ENCODE data around the gene KDM6A. TPM values are rescaled to one million over a fixed set of nuclear protein-coding genes. Genes with fewer than 3 reads are reported as not detected.
A peak's percentile ranks its signal among the peaks of the same experiment; 100 is the strongest.
"Not testable (repeated sequence)": the region's sequence is repeated elsewhere in the genome, so short reads cannot be mapped to it uniquely, and the experiment has no call there.

The KDM6A gene
- 6.6 and 14.4 TPM in 2 replicates for total RNA-seq (2014; rRNA removed; shearing (Covaris generic))
- 9.7 and 11.7 TPM in 2 replicates for polyA plus RNA-seq (2015; cell fraction: cytosol; rRNA removed)
- polyA plus RNA-seq (2015; cell fraction: nucleus; rRNA removed), result 23.3 and 27.1 TPM in 2 replicates

GRCh38 chrX:44872821-44873414 lies at the start of gene KDM6A:
TSS of gene KDM6A (plus strand) at chrX:44873188. CDS start at chrX:44873552, 364 bp downstream.
- DNase-seq (ENCODE audit: low read depth), result peak; percentile 95

DNA sequence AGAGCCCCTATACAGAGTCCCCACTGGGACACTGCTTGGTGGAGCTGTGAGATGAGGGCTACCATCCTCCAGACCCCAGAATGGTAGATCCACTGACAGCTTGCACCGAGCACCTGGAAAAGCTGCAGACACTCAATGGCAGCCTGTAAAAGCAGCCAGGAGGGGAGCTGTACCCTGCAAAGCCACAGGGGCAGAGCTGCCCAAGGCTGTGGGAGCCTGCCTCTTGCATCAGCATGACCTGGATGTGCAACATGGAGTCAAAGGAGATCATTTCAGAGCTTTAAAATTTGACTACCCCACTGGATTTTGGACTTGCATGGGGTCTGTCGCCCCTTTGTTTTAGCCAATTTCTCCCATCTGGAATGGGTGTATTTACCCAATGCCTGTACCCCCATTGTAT lies 49.8 kb upstream of the KDM6A start:
- DNase-seq (ENCODE audit: low read depth), result not testable (repeated sequence)

GRCh38 chrX:44828008-44828605 lies 44.9 kb upstream of the KDM6A start:
- DNase-seq (ENCODE audit: low read depth), result peak; percentile 80

GRCh38 chrX:44829832-44830231 lies 43.2 kb upstream of the KDM6A start:
- no peak for DNase-seq (ENCODE audit: low read depth)

DNA sequence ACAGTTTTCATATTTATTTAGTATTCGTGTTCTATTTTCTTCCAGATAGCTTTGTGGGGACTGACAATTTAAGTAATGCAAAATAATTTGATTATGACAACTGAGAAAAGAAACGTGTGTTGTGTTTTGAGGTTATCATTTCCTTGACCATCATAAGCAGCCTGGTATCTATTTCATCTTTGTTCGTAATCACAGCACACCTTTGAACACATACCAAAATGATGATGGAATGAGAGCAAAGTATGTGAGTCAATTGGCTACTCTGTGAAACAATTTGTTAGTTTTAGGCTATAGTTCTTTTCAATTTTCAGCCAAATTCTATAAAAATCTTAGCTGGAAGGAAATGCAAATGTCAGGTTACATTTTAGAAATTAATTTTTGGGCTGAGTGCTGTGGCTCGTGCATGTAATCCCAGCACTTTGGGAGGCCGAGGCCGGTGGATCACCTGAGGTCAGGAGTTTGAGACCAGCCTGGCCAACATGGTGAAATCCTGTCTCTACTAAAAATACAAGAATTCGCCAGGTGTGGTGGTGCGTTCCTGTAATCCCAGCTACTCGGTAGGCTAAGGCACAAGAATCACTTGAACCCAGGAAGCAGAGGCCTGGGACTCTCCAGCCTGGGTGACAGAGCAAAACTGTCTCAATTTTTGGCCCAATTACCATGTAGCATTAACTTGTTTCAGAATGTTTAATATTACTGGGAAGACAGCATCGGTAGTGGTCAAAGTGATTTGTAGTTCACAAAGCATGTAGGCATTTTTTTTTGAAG lies 30.3 kb upstream of the KDM6A start:
- DNase-seq (ENCODE audit: low read depth), result no peak

- no peak for DNase-seq (ENCODE audit: low read depth)
Measured at GRCh38 chrX:44843318-44843702, 29.7 kb upstream of the KDM6A start.

DNA sequence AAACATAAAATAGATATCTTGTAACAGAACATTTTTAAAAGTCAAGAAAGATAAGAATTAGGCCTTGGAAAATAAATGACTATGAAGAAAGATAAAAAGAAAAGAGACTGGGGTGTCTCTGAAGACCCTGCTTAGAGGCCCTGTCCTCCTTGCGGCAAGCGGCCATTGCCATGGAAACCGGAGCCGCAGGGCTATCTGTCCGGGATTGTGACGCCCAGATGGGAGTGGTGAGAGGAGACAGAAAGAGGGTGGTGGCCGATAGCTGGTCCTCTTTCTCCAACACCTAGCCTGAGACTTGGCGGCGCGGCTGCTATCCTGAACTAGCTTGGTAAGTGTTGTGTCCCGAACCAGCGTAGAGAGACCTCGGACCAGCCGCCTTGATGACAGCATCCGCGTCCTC lies 29.2 kb upstream of the KDM6A start, which contains the start of gene DUSP21:
Gene DUSP21 (plus strand): TSS at position 269 of the 400 bp plus-strand sequence. CDS start 112 bp downstream, at position 381.
- DNase-seq (ENCODE audit: low read depth), result no peak

GRCh38 chrX:44844204-44844603 lies 28.8 kb upstream of the KDM6A start:
- DNase-seq (ENCODE audit: low read depth), result no peak

DNA sequence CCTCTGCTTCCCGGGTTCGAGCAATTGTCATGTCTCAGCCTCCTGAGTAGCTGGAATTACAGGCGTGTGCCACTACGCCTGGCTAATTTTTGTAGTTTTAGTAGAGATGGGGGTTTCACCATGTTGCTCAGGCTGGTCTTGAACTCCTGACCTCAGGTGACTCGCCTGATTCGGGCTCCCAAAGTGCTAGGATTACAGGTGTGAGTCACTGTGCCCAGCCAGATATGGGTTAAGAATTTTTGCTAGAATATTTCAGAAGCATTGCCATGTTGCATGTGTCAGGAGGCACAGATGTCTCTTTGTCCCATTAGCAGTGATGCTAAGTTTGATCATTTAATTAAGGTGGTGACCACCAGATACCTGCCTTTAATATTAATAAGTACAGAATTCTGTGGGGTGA lies 22.1 kb upstream of the KDM6A start:
- DNase-seq (ENCODE audit: low read depth), result peak; percentile 24

DNA sequence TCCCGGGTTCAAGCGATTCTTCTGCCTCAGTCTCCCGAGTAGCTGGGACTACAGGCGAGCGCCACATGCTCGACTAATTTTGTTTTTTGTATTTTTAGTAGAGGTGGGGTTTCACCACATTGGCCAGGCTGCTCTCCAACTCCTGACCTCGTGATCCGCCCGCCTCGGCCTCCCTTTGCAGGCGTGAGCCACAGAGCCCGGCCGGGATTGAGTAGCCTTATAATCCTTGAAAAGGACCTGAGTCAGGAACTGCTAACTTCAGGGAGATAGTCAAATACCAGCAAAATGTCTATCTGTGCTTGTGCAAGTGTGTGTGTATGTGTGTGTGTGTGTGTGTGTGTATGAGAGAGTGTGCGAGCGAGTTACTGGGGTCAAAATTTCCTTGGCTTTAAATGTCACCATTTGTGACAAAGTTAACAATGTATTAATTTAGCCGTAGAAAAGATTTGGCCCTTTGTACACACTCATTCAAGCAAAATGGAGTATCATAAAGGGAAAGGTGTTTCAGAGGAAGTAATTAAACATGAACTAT lies 1.8 kb upstream of the KDM6A start:
- no peak for DNase-seq (ENCODE audit: low read depth)

DNA sequence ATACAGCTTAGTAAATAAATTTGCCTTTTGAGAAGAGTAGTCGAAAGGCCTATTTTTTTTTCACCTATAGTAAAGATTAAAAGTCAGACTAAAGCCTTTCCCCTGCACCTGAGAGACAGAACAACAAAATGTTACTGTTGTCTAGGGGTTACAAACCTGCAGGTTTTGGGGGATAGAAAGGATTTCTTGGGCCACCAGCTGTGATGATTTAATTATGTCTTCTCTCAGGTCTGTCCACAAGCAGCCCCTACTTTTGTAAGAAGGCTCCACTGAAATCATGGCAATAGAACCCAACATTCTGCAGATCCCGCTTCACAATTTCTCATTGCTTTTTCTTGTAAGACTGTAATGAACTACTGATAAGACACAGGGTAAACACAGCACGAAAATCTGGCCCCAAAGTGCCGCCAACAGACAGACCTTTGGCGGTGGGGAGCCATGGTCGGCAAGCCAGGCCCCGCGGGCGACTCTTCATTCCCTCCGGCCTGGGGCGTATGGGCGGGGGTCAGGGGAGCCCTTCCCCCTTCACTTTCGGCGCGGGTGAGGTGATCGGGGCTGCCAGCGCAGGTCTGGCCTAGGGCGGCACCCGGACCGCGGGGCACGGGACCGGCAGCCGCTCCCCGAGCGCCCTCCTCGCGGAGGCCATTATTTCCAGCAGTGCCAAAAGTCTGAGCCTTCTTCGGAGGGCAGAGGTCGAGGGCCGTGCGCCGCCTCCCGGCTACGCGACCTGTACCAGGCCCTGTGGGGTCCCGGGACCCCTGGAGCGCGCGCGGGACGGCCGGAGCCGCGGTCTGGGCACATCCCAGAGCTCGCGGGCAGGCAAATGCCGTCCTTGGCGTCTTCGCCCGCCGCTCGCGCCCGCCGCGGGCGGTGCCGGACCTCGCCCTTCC lies 812 bp upstream of the KDM6A start:
- peak; percentile 18 for DNase-seq (ENCODE audit: low read depth)

GRCh38 chrX:44873415-44874276 lies 658 bp downstream of the KDM6A start:
- peak; percentile 17 for DNase-seq (ENCODE audit: low read depth)

GRCh38 chrX:44874420-44875184 lies 1.6 kb downstream of the KDM6A start:
- DNase-seq (ENCODE audit: low read depth), result peak; percentile 3

DNA sequence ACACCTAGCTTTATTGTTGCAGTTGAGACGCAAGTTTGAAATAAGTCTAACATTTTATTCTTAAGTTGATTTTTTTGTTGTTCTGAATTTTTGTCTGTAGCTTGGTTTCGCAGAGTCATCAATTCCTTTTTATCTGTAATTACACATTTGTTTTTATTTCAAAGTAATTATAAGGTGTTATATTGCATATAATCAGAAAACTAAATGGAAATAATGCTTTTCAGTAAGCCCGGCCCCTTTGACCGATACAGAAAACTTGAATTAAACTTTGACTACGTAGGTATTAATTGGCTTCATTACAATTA lies 2.1 kb downstream of the KDM6A start:
- no peak for DNase-seq (ENCODE audit: low read depth)

DNA sequence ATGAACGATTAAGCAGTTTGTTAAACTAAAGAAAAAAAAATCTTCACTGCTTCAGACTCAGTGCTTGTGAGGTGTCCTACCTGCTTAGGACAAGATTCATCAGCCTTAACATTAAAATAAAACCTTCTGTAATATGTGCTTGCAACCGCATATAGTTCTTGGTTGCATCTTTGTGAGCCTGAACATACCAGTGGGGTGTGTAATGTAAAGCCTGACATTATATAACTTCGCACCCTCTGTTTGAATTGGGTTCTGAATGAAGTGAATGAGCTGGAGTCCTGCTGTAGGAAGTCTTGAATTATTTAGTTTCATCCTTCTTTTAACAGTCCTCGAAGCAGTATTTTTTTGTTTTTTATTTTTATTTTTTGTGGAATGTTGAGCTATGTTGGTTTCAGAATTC lies 3.1 kb downstream of the KDM6A start:
- peak; percentile 6 for DNase-seq (ENCODE audit: low read depth)

DNA sequence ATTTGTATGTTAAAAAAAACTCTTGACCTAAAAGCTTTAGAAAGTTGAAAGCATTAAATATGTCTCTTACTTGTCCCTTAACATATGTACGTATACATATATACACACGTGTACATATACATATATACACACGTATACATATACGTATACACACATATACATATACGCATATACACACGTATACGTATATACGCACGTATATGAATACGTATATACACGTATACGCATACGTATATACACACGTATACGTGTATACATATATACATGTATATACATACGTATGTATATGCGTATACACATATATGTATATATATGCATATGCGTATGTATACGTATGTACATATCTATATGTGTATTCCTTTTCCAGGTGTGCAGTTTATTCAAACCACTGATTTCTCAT lies 3.8 kb downstream of the KDM6A start:
- no peak for DNase-seq (ENCODE audit: low read depth)

DNA sequence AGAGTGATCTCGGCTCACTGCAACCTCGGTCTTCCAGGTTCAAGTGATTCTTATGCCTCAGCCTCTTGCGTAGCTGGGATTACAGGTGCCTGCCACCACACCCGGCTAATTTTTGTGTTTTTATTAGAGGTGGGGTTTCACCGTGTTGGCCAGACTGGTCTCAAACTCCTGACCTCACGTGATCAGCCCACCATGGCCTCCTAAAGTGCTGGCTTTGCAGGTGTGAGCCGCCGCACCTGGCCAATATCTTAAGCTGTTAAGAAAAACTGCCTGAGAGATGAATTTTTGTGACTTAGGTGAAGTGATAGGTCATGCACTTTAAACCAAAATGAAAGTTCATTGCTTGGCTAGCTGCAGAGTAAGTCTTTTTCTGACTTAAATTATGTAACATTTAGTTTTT lies 5.8 kb downstream of the KDM6A start:
- DNase-seq (ENCODE audit: low read depth), result no peak

DNA sequence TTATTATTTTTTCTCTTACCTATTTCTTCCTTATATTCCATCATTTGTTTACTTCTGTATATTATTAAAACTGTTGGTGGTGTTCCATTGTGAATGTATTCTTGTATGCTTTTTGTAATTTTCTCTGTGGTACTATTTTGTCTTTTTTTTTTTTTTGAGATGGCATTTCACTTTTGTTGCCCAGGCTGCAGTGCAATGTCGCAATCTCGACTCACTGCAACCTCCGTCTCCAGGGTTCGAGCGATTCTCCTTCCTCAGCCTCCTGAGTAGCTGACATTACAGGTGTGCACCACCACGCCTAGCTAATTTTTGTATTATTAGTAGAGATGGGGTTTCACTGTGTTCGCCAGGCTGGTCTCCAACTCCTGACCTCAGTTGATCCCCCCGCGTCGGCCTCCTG lies 8.6 kb downstream of the KDM6A start:
- DNase-seq (ENCODE audit: low read depth), result no peak

DNA sequence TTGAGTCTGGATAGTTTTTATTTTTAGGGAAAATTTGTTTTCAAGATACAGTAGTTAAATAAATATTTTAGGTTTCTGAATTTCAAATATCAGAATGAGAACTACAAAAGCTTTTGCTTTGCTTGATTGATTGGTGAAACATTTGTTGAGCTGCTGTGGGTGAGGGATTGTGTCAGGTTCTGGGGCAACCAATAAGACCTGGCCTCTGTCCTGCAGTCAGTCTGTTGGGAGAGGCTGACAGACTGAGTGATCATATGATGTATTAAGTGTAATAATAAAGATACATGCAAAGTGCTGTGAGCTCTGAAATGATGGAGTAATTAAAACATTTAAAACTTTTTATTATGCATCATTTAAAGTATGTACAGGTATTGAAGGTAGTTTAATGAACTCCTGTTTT lies 9.6 kb downstream of the KDM6A start:
- DNase-seq (ENCODE audit: low read depth), result no peak
